ENCODE data around the gene TMEM26. TPM values are rescaled to one million over a fixed set of nuclear protein-coding genes. Genes with fewer than 3 reads are reported as not detected.

Gene TMEM26
- total RNA-seq: not detected

GRCh38 chr10:61452655-61453641 is at the start of gene TMEM26:
Gene TMEM26 (minus strand): TSS chr10:61453381. CDS start chr10:61453081, 300 bp downstream.
- H3K36me3 ChIP-seq: no peaks in the 10 kb centered on the region
- no peak within 1 kb of the TSS for H3K27ac ChIP-seq
- intact Hi-C loops (cut with DNase I): no loop called here
- H3K4me1 ChIP-seq: peaks cover 0 to 14% of the 10 kb centered on the region in 2 donors
- no peak for TF ChIP-seq CTCF (IDR thresholded peaks at IDR 0.05)
- peak in 1 of 2 donors; percentile 66 for DNase-seq (ENCODE audit: low spot score in 2 of 2)
- peak within 1 kb of the TSS; percentile 68 to 75 for H3K4me3 ChIP-seq
- no peaks in the 10 kb centered on the region for H3K9me3 ChIP-seq
- H3K27me3 ChIP-seq: no peaks in the 10 kb centered on the region

- no peak overlapping the region for H3K4me3 ChIP-seq
- no peaks in the 10 kb centered on the region for H3K27me3 ChIP-seq
- TF ChIP-seq CTCF (IDR thresholded peaks at IDR 0.05): no peak
- H3K4me1 ChIP-seq: no peaks in the 10 kb centered on the region
- no peak for DNase-seq (ENCODE audit: low spot score in 2 of 2)
- no peak overlapping the region for H3K27ac ChIP-seq
- H3K9me3 ChIP-seq: no peaks in the 10 kb centered on the region
- intact Hi-C loops (cut with DNase I): no loop called here
- H3K36me3 ChIP-seq: no peaks in the 10 kb centered on the region
Measured at GRCh38 chr10:61500460-61500859, 47.3 kb upstream of the TMEM26 start.

GRCh38 chr10:61492364-61492995 is 39.3 kb upstream of the TMEM26 start:
- Histone ChIP-seq H3K9me3 (no peaks in the 10 kb centered on the region), H3K4me1 (no peaks in the 10 kb centered on the region), H3K27ac (no peak overlapping the region), H3K36me3 (no peaks in the 10 kb centered on the region), H3K27me3 (no peaks in the 10 kb centered on the region), H3K4me3 (no peak overlapping the region)
- no peak for DNase-seq (ENCODE audit: low spot score in 2 of 2)
- intact Hi-C loops (cut with DNase I): no loop called here
- TF ChIP-seq CTCF (IDR thresholded peaks at IDR 0.05): no peak

DNA sequence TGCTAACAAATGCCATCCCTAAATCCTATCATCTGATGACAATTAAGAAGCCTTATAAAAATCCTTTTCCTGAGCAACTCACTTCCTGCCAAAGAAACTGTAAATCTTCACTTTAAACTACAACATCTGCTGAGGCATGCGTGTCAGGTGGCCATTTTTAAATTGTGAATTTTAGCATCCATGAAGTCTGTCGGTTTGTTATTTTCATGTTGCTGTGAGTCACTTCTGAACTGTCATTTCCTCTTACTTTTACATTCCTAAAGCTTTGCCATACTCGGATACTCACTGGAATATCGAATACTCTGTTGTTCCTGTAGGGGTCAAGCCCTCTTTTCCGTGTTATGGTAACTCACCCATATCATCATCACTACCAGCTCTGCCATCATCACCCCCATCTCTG is 34.3 kb upstream of the TMEM26 start:
- Histone ChIP-seq H3K4me3 (no peak overlapping the region), H3K36me3 (no peaks in the 10 kb centered on the region), H3K4me1 (no peaks in the 10 kb centered on the region), H3K27ac (no peak overlapping the region), H3K9me3 (no peaks in the 10 kb centered on the region), H3K27me3 (no peaks in the 10 kb centered on the region)
- DNase-seq (ENCODE audit: low spot score in 2 of 2): no peak
- TF ChIP-seq CTCF (IDR thresholded peaks at IDR 0.05): no peak
- intact Hi-C loops (cut with DNase I): no loop called here

DNA sequence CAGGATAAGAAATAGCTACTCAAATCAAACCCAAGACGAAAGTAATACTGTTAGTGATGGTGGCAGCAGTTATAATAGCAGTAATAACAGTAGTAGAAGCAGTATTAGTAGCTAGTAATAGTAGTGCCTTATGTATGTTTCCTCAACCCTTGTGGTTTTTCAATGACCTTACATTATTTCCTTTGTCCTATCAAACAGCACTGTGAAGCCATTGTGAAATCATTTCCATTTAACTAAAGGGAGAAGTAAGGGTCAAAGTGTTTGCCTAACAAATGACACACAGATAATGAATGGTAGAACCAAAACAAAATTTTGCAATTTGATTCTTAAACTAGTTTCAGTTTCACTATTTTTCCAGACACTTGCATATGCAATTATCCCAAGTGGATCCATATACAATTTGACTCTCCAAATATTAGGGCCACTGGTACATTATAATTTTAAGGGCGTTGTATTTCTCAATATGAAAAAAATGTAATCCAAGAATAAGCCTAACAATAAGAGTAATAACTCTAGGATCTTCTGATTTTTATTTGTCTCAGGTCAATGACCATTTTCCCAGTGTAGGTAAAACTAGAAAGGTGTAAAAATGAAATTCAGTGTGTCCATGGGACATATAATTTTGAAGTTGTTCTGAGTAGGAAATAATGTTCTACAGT is 33.7 kb upstream of the TMEM26 start:
- Histone ChIP-seq H3K27ac (no peak overlapping the region), H3K27me3 (no peaks in the 10 kb centered on the region), H3K4me3 (no peak overlapping the region), H3K4me1 (no peaks in the 10 kb centered on the region), H3K9me3 (no peaks in the 10 kb centered on the region), H3K36me3 (no peaks in the 10 kb centered on the region)
- no peak for TF ChIP-seq CTCF (IDR thresholded peaks at IDR 0.05)
- intact Hi-C loops (cut with DNase I): no loop called here
- no peak for DNase-seq (ENCODE audit: low spot score in 2 of 2)

Measured in ascending aorta (tissue), 2 donors.